GM12873 (cell line): ENCODE measurements around the gene HIVEP3.

Experiments
- CTCF ChIP-seq: IDR thresholded peaks from 2 replicates; pipeline ENCODE4 v1.5.1; 2012; ENCODE audit warnings: low read depth, mild to moderate bottlenecking, moderate library complexity, low read length, control low read depth; ENCODE audit not compliant: insufficient read depth; ENCODE audit errors: missing control alignments

HIVEP3 gene

GRCh38 chr1:41650028-41650880 is 268.5 kb downstream of the HIVEP3 start:
- no peak for TF ChIP-seq CTCF

GRCh38 chr1:41649396-41650027 is 269.2 kb downstream of the HIVEP3 start:
- TF ChIP-seq CTCF, result no peak

GRCh38 chr1:41648844-41649243 is 269.9 kb downstream of the HIVEP3 start:
- TF ChIP-seq CTCF, result no peak

DNA sequence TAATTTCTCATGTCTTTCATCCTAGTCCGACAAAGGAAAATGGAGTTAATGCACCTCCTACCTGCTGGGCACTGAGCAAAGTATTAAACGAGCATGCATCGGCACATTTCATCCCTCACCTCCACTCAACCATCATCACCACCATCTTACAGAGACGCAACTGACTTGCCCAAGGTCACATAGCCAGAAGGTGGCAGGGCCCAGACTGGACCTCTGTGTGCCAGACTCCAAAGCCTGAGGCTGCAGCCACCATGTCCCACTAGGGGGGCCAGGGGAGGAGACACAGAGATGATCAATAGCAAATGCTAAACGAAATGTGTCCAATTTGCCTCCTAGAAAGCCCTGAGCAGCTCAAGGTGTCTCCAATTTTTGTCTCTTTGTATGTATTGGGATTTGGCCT is 270.5 kb downstream of the HIVEP3 start:
- TF ChIP-seq CTCF, result no peak

GRCh38 chr1:41647221-41648135 is 271.2 kb downstream of the HIVEP3 start:
- no peak for TF ChIP-seq CTCF

GRCh38 chr1:41646186-41646585 is 272.5 kb downstream of the HIVEP3 start:
- no peak for TF ChIP-seq CTCF

- no peak for TF ChIP-seq CTCF
These were observed 273.7 kb downstream of the HIVEP3 start for GRCh38 chr1:41645062-41645461.
